SU-DHL-6 (cell line): Measurements from ENCODE around the gene PHACTR1.
"Not testable (repeated sequence)": the region's sequence is repeated elsewhere in the genome, so short reads cannot be mapped to it uniquely, and the experiment has no call there.

Experiments used
- H2AFZ ChIP-seq: fragments of 200-600 bp; sonication (generic); 2 replicates; pipeline ENCODE4 v1.6.1; 2014; ENCODE audit warnings: low read depth, mild to moderate bottlenecking, moderate library complexity, mixed read lengths, antibody characterized with exemption, low read length; ENCODE audit not compliant: severe bottlenecking
- H3F3A ChIP-seq: fragments of 200-600 bp; shearing (Covaris generic); 2 replicates; pipeline ENCODE4 v1.6.0; 2016; ENCODE audit warnings: antibody characterized with exemption, mild to moderate bottlenecking; ENCODE audit not compliant: insufficient read depth
- H3K27ac ChIP-seq: fragments of 200-600 bp; sonication (generic); 2 replicates; pipeline ENCODE4 v1.5.1; 2016; ENCODE audit warnings: low read depth, mild to moderate bottlenecking, low read length, moderate library complexity, mixed read lengths
- H3K27me3 ChIP-seq: fragments of 200-600 bp; sonication (generic), shearing (Covaris generic); 2 replicates; pipeline ENCODE4 v1.6.0; 2014; ENCODE audit warnings: mild to moderate bottlenecking, low read length
- H3K36me3 ChIP-seq: fragments of 200-600 bp; sonication (generic); 2 replicates; pipeline ENCODE4 v1.6.1; 2014; ENCODE audit warnings: mild to moderate bottlenecking, low read length, mixed read lengths
- H3K4me2 ChIP-seq: fragments of 300-600, 200-600 bp; shearing (Covaris generic), sonication (generic); 2 replicates; pipeline ENCODE4 v1.6.0; 2014; ENCODE audit warnings: low read length, low read depth, mild to moderate bottlenecking; ENCODE audit not compliant: poor library complexity, severe bottlenecking
- H3K4me3 ChIP-seq: fragments of 200-600 bp; sonication (generic); 2 replicates; pipeline ENCODE4 v1.5.1; 2014; ENCODE audit warnings: antibody characterized with exemption, low read length, mild to moderate bottlenecking, mixed read lengths; ENCODE audit not compliant: insufficient read depth, poor library complexity, severe bottlenecking
- H3K79me2 ChIP-seq: fragments of 200-600 bp; sonication (generic); 2 replicates; pipeline ENCODE4 v1.6.1; 2014; ENCODE audit warnings: mild to moderate bottlenecking, low read length, moderate library complexity; ENCODE audit not compliant: insufficient read depth
- H3K9ac ChIP-seq: fragments of 200-600 bp; sonication (generic); 2 replicates; pipeline ENCODE4 v1.7.0; 2014; ENCODE audit warnings: mild to moderate bottlenecking, low read length
- H3K9me2 ChIP-seq: fragments of 200-600 bp; sonication (generic); replicated peaks from 2 replicates; pipeline ENCODE4 v1.6.1; 2014; ENCODE audit warnings: low read length; ENCODE audit not compliant: insufficient read depth
- H3K9me3 ChIP-seq: fragments of 200-600 bp; sonication (generic); 2 replicates; pipeline ENCODE4 v1.6.1; 2014; ENCODE audit warnings: low read length, mixed read lengths; ENCODE audit not compliant: insufficient read depth
- H4K20me1 ChIP-seq: fragments of 200-600 bp; sonication (generic); 2 replicates; pipeline ENCODE4 v1.6.1; 2014; ENCODE audit warnings: low read depth, mild to moderate bottlenecking, antibody characterized with exemption, low read length, moderate library complexity, mixed read lengths
- EZH2phosphoT487 ChIP-seq: fragments of 200-600 bp; sonication (generic), shearing (Covaris generic); conservative IDR thresholded peaks from 2 replicates; pipeline ENCODE4 v1.6.1; 2018; ENCODE audit warnings: mild to moderate bottlenecking, antibody characterized with exemption, low read length, moderate library complexity, mixed read lengths
- TF ChIP-seq, protein P1 (sequence below): fragments of 200-600 bp; sonication (generic); IDR thresholded peaks from one replicate; pipeline ENCODE4 v1.5.1; 2017; ENCODE audit warnings: antibody characterized with exemption, mild to moderate bottlenecking, low read length, moderate library complexity; ENCODE audit not compliant: insufficient read depth, poor library complexity, severe bottlenecking

Gene PHACTR1

DNA sequence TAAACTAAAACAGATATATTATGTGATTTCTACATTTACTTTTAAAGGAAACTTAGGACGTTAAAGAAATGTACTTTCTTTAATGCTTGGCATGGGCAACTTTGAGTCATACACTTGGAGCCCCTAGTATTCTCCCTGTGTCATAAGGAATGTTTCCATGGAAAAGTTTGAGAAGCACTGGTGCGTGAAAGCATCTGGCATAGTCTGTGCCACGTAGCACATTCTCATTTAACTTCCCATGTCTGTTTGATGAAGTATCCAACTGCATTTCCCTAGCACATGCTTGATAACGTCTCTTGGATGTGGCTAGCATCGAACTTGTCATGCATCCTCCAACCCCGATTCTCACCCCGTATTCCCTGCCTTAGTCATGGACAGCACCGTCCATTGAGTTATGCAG is 439.8 kb downstream of the PHACTR1 start:
- no peaks in the 10 kb centered on the region for H3K36me3 ChIP-seq
- H2AFZ ChIP-seq, result no peak overlapping the region
- TF ChIP-seq, protein P1, sequence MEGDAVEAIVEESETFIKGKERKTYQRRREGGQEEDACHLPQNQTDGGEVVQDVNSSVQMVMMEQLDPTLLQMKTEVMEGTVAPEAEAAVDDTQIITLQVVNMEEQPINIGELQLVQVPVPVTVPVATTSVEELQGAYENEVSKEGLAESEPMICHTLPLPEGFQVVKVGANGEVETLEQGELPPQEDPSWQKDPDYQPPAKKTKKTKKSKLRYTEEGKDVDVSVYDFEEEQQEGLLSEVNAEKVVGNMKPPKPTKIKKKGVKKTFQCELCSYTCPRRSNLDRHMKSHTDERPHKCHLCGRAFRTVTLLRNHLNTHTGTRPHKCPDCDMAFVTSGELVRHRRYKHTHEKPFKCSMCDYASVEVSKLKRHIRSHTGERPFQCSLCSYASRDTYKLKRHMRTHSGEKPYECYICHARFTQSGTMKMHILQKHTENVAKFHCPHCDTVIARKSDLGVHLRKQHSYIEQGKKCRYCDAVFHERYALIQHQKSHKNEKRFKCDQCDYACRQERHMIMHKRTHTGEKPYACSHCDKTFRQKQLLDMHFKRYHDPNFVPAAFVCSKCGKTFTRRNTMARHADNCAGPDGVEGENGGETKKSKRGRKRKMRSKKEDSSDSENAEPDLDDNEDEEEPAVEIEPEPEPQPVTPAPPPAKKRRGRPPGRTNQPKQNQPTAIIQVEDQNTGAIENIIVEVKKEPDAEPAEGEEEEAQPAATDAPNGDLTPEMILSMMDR, result no peak
- no peak for TF ChIP-seq EZH2phosphoT487
- H3K27ac ChIP-seq, result no peak overlapping the region
- no peaks in the 10 kb centered on the region for H3K9me2 ChIP-seq
- H3K27me3 ChIP-seq, result no peaks in the 10 kb centered on the region
- H4K20me1 ChIP-seq, result no peaks in the 10 kb centered on the region
- no peaks in the 10 kb centered on the region for H3K9me3 ChIP-seq
- no peak overlapping the region for H3K4me2 ChIP-seq
- H3F3A ChIP-seq, result no peaks in the 10 kb centered on the region
- H3K4me3 ChIP-seq, result no peak overlapping the region
- H3K9ac ChIP-seq, result no peak overlapping the region
- H3K79me2 ChIP-seq, result no peaks in the 10 kb centered on the region

DNA sequence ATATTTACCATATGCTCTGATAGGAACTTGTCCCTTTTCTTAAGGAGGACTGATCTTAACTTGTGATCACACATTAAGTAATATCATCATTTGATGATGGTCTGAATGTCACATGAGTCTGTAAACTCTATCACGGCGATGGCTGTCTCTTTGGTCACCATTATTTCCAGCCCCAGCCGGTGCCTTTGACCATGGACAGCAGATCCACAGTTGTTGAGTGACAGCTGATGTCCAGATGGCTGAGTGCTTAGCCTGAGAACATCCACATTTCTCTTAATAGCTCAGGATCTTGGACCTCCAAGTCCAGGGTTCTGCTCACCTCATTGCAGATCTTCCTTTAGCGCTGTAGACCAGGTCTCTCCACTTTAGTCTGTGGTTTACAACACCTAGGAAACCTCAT is 440.7 kb downstream of the PHACTR1 start:
- no peak overlapping the region for H3K9ac ChIP-seq
- no peaks in the 10 kb centered on the region for H3K9me2 ChIP-seq
- H3K79me2 ChIP-seq, result no peaks in the 10 kb centered on the region
- H3K4me2 ChIP-seq, result no peak overlapping the region
- no peak overlapping the region for H2AFZ ChIP-seq
- H3F3A ChIP-seq, result no peaks in the 10 kb centered on the region
- H3K27me3 ChIP-seq, result no peaks in the 10 kb centered on the region
- no peak overlapping the region for H3K4me3 ChIP-seq
- no peaks in the 10 kb centered on the region for H4K20me1 ChIP-seq
- no peaks in the 10 kb centered on the region for H3K9me3 ChIP-seq
- H3K36me3 ChIP-seq, result no peaks in the 10 kb centered on the region
- H3K27ac ChIP-seq, result no peak overlapping the region
- no peak for TF ChIP-seq EZH2phosphoT487
- TF ChIP-seq, protein P1, result no peak

DNA sequence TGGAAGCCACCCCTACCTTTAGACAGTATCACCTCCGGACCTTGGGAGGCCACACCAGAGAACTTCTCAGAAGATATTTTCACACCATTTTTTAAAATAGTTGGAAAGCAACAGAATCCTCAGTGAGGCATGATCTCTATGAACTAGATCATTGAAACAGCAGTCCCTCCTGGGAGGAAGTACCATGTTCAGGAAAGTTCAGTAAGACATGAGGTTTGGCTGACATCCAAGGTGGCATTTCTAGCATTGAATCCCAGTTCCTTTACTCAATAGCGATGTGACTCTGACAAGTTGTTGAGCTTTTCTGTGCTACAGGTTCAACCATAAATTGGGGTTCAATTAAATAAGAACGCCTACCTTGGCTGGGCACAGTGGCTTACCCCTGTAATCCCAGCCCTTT is 442.7 kb downstream of the PHACTR1 start:
- Histone ChIP-seq H3K4me2 (no peak overlapping the region), H3F3A (no peaks in the 10 kb centered on the region), H3K79me2 (no peaks in the 10 kb centered on the region), H3K4me3 (no peak overlapping the region), H3K27me3 (no peaks in the 10 kb centered on the region), H3K9ac (no peak overlapping the region), H2AFZ (no peak overlapping the region), H3K9me2 (no peaks in the 10 kb centered on the region), H3K36me3 (no peaks in the 10 kb centered on the region), H3K27ac (no peak overlapping the region), H4K20me1 (no peaks in the 10 kb centered on the region), H3K9me3 (no peaks in the 10 kb centered on the region)
- TF ChIP-seq, protein P1, result no peak
- no peak for TF ChIP-seq EZH2phosphoT487

DNA sequence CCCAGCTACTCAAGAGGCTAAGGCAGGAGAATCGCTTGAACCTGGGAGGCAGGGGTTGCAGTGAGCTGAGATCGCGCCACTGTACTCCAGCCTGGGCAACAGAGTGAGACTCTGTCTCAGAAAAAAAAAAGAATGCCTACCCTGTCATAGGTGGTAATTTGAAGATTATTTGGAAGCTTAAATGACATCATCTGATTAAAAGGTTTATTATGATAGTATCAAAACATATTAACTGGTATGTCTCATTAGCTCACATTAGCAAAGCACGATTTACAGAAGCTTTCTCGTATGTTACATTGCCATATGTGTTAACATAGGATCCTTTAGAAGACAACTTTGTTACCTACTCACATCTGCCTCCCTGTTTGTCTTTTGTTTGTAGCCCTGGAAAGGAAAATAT is 443.3 kb downstream of the PHACTR1 start:
- H4K20me1 ChIP-seq, H3K27ac ChIP-seq, H3K9me3 ChIP-seq, H3K36me3 ChIP-seq, H3K4me3 ChIP-seq, H3K4me2 ChIP-seq, H3F3A ChIP-seq, H3K9me2 ChIP-seq, H2AFZ ChIP-seq, H3K9ac ChIP-seq, H3K27me3 ChIP-seq, H3K79me2 ChIP-seq: not testable (repeated sequence)
